Breast epithelium (tissue), 3 donors: ENCODE data around the gene KIF21A.

Source experiments
- POLR2AphosphoS5 ChIP-seq, 3 donors: sonication (generic); formaldehyde crosslinking; IDR thresholded peaks; one replicate each; pipeline ENCODE4 v1.6.1; 2017; ENCODE audit warnings: antibody characterized with exemption in 3 of 3
- TF ChIP-seq, protein P1 (sequence below), 3 donors: fragments of 450-650 bp; IDR thresholded peaks; one replicate each; pipeline ENCODE4 v1.5.1; 2016 to 2017; ENCODE audit warnings: antibody characterized with exemption in 3 of 3, mild to moderate bottlenecking in 3 of 3, moderate library complexity in 3 of 3

DNA sequence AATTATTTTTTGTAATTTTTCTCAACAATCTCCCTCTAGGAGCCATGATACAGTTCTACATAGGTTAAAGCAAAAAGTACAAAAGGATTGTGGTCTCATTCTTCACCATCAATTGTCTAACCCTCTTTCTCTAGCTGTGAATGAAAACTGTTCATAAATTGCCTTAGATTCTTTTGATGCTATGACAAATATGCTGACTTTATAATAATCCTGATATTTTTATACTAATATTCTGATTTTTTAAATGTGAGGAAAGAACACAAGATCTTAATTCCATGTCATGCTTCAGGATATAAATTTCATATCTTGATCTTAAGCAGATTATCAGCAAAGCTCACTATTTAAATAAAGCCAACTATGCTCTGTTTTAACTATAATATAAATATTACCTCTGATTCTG, 75.4 kb downstream of the KIF21A start:
- TF ChIP-seq, protein P1, sequence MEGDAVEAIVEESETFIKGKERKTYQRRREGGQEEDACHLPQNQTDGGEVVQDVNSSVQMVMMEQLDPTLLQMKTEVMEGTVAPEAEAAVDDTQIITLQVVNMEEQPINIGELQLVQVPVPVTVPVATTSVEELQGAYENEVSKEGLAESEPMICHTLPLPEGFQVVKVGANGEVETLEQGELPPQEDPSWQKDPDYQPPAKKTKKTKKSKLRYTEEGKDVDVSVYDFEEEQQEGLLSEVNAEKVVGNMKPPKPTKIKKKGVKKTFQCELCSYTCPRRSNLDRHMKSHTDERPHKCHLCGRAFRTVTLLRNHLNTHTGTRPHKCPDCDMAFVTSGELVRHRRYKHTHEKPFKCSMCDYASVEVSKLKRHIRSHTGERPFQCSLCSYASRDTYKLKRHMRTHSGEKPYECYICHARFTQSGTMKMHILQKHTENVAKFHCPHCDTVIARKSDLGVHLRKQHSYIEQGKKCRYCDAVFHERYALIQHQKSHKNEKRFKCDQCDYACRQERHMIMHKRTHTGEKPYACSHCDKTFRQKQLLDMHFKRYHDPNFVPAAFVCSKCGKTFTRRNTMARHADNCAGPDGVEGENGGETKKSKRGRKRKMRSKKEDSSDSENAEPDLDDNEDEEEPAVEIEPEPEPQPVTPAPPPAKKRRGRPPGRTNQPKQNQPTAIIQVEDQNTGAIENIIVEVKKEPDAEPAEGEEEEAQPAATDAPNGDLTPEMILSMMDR (IDR thresholded peaks at IDR 0.05), result no peak
- no peak for TF ChIP-seq POLR2AphosphoS5 (IDR thresholded peaks at IDR 0.05)
